ES-I3 (cell line): Measurements from ENCODE around the gene CCDC27.
"Not testable (repeated sequence)": the region's sequence is repeated elsewhere in the genome, so short reads cannot be mapped to it uniquely, and the experiment has no call there.

Experiments
- H3K36me3 ChIP-seq: 2 replicates; pipeline ENCODE4 v1.6.1; 2013; ENCODE audit warnings: mild to moderate bottlenecking, low read length, control low read depth, moderate library complexity; ENCODE audit not compliant: insufficient read depth
- H3K4me1 ChIP-seq: 2 replicates; pipeline ENCODE4 v1.6.1; 2013; ENCODE audit warnings: mild to moderate bottlenecking, control low read depth, low read length; ENCODE audit not compliant: insufficient read depth
- H3K9ac ChIP-seq: 2 replicates; pipeline ENCODE4 v1.6.1; 2013; ENCODE audit warnings: low read depth, mild to moderate bottlenecking, low read length, moderate library complexity
- H3K9me3 ChIP-seq: 2 replicates; pipeline ENCODE4 v1.6.1; 2013; ENCODE audit warnings: mild to moderate bottlenecking, low read length, moderate library complexity; ENCODE audit not compliant: control insufficient read depth, insufficient read depth

Gene CCDC27

DNA sequence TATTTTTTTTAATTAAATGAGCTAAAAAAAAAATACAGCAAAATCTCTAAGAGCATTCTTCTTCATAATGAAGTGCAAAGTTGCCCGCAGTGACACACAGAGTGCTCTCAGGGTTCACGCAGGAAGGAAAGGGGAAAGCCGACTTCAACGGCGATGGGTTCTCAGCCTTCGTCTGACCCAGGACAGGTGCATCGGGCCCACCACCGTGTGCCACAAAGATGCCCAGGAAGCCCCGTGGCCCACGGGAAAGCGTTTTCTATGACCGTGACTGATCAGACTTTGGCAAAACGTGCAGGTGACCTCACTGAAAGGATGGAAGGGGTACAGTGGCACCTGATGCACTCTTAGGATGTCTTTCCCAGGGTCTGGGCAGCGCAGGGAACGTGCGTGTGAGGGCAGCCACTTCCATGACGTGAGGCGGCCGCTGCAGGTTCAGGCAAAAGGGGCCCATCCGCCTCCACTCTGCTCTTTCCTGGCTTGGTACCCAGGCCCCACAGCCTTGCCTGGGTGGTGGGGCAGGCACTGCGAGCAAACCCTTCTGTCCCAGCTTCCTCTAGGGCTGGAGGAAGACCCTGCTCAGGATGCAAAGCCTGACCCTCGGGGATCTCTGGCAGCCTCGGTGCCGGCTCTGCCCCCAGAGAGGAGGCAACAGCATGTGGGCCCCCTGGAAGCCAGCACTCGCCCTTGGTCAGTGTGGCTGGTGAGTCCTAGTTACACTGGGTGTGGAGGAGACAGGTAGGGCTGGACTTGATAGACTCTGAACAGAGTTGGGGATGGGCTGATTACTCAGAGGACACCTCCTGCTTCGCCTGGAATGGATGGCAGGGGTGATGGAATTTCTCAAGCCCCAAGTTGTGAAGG lies 35.7 kb downstream of the CCDC27 start:
- Histone ChIP-seq H3K9me3 (no peaks in the 10 kb centered on the region), H3K9ac (no peak overlapping the region), H3K36me3 (peaks cover 28% of the 10 kb centered on the region), H3K4me1 (peaks cover 20% of the 10 kb centered on the region)

DNA sequence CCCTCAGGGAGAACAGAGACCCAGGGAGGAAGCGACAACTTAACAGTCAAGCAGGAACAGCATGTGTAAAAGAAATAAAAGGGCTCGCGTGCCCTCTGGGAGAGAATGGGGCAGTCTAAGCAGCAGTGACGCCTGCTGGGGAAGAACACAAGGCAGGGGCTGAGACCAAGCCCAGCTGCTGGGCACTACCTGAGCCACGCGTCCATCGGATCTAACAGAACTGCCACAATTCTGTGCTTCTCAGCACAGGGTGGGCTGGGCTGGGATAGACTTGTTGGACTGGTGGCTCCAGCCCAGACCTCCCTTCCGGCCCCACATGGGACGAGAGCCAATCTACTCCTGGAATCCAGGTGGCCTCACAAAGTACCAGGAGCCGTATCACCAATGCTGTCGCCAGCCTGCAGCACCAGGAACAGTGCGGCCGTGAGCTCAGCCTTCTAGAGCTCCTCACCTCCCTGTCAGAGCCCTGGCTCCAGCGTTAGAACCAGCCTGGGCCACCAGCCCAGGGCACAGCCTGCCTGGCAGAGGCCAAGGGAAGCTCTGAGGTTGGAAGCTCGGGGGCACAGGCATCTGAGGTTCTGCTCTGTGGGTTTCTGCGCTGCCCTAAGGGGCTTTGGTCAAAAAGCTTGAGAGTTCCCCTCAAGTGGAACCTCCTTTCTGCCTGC lies 36.6 kb downstream of the CCDC27 start:
- Histone ChIP-seq H3K9me3 (no peaks in the 10 kb centered on the region), H3K4me1 (peaks cover 20% of the 10 kb centered on the region), H3K9ac (no peak overlapping the region), H3K36me3 (peaks cover 20% of the 10 kb centered on the region)

DNA sequence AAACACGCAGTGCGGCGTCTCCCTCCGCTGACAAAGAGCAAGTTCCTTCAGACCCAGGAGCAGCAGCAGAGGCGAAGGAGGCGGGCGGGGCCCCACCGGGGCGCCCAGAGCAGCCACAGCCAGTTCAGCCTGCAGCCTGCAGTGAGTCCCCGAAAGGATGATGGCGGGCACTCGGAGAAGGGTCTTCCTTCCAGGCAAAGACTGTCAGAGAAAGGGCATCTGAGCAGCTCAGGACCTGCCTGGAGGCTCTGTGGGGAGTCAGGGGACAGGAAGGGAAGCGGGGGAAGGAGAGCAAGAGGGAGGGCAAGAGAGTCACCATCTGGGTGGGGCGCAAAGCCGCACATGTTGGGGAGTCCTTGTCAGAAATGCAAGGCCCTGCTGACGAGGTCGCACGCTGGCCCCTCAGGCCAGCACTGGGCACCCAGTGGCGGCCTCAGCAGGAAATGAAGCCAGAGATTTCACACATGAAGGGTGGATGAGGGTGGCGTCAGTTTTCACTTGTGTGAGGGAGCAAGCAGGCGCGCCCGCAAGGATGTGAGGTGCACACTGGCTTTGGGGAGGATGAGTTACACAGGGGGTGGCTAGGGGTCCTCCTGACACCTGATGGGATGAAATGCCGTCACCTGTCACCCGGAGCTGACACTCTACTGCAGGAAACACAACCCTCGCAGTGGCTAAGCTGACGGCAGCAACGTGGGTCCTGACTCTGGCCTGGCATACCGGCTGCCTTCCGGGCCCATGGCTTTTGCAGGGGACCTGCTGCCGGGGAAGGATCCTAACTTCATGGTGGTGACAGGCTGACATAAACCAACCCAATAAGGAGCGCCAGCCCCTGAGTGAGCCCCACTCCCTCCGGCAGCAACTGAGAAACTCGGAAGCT lies 37.4 kb downstream of the CCDC27 start:
- no peak overlapping the region for H3K9ac ChIP-seq
- H3K36me3 ChIP-seq = peaks cover 13% of the 10 kb centered on the region
- H3K4me1 ChIP-seq = peaks cover 20% of the 10 kb centered on the region
- H3K9me3 ChIP-seq = no peaks in the 10 kb centered on the region

DNA sequence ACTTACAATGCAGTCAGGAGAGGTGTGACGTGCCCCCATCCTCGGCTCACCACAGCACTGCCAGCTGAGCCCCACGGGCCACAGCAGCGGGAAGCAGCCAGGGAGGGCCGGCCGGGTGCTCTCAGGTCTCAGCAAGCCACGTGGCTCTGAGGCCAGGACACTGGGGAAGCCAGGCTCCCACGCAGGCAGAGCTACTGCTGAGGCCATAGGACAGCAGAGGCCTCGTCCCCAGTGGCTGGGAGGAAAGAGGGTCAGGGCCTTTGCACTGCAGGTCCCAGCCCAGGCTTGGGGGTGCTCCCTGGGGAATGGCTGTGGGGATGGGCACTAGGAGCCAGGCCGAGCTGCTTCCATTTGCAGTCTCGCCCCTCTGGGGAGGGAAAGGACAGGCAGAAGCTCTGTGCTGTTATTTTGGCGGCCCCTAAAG lies 38.3 kb downstream of the CCDC27 start:
- Histone ChIP-seq H3K9ac (no peak overlapping the region), H3K36me3 (peaks cover 10% of the 10 kb centered on the region), H3K4me1 (peaks cover 24% of the 10 kb centered on the region)

DNA sequence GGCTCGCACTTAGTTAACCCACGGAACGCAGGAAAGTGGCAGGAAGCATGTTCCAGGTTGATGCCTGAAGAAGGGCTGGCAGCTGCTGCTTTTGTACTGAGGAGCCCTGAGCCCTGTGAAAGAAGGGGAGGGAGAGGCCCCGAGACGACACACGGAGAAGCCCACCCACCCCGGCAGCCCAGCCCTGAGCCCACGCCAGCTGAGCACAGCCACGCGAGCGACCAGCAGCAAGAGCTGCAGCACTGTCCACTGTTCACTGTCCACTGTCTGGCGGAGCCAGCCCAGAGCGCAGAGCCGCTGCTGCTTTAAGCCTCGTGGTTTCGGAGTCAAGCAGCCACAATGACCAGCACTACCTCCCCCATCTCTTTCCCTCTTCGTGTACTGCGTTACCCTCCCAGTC lies 38.7 kb downstream of the CCDC27 start:
- Histone ChIP-seq H3K9me3 (no peaks in the 10 kb centered on the region), H3K9ac (no peak overlapping the region), H3K4me1 (peaks cover 24% of the 10 kb centered on the region), H3K36me3 (peaks cover 8% of the 10 kb centered on the region)

More for the DNA sequence above, 38.3 kb downstream of the CCDC27 start:
- H3K9me3 ChIP-seq = no peaks in the 10 kb centered on the region

DNA sequence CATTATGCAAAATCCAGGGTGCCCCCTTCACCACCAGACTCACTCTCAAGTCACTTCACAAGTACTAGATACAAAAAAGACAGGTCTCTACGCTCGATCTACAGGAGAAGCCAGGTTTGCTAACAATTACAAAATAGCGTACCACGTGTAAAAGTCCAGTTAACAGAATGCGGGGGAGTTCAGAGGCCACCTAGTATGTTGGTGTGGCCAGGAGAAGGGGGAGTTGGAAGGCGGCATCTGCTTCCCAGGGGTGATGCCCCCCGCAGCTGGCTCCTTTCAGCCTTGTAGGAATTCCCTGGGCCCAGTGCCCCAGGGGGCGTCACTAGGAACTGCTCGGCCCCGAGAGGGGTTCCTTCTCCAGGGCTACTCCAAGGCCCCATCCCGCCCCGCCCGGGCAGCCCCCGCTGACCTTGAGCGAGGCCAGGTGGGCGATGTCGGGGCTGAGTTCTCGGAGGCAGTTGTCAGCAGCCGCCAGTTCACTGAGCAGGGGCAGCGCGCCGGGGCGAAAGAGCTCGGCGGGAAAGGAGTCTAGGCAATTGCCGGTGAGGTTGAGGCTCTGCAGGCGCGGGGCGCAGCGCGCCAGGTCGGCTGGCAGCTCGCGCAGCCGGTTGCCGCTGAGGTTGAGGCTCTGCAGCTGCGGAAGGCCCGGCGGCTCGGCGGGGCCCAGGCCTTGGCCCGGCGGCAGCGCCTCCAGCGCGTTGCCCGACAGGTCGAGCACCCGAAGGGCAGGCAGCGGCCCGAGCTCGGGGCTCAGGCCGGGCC lies 43.4 kb downstream of the CCDC27 start:
- H3K4me1 ChIP-seq = peaks cover 16% of the 10 kb centered on the region
- H3K9me3 ChIP-seq = no peaks in the 10 kb centered on the region
- peaks cover 8% of the 10 kb centered on the region for H3K36me3 ChIP-seq
- peak overlapping the region; percentile 57 for H3K9ac ChIP-seq

DNA sequence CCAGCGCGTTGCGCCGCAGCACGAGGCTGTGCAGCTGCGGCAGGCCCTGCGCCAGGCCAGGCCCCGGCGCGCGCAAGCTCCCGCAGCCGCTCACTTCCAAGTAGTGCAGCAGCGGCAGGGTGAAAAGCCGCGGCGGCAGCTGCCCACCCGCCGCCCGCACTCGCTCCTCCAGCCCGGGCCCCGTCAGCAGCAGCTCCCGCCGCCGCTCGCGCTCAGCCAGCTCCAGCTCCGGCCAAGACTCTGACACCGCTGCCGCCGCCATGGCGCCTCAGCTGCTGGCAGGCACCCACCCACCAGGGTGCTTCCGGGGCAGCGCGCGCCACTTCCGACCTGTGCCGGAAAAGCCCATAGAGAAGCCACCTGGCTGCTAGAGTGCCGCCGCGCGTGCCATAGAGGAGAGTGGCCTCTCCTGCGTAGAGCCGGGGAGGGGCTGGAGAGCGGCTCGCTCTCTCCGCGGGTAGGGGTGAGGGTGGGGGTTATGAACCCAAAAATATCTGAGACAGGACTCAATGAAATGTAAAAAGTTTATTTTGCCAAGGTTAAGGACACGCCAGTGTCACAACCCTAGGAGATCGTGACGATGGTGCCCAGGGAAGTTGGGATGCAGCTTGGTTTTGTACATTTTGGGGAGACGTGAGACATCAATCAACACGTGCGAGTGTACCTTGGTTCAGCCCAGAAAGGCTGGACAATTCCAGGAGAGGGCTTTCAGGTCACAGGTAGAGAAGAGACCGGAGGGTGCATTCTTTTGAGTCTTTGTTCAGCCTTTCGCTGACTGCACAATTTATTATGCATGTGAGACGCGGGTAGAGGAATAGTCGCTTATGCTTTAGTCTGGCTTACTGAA lies 44.2 kb downstream of the CCDC27 start, which contains the start of gene LRRC47:
Gene LRRC47 (minus strand): TSS at position 284 of the 847 bp plus-strand sequence. CDS start 22 bp downstream, at position 262.
- H3K9ac ChIP-seq = peak within 1 kb of the TSS; percentile 57
- H3K9me3 ChIP-seq = no peaks in the 10 kb centered on the region
- H3K36me3 ChIP-seq = peaks cover 8% of the 10 kb centered on the region
- peaks cover 16% of the 10 kb centered on the region for H3K4me1 ChIP-seq

DNA sequence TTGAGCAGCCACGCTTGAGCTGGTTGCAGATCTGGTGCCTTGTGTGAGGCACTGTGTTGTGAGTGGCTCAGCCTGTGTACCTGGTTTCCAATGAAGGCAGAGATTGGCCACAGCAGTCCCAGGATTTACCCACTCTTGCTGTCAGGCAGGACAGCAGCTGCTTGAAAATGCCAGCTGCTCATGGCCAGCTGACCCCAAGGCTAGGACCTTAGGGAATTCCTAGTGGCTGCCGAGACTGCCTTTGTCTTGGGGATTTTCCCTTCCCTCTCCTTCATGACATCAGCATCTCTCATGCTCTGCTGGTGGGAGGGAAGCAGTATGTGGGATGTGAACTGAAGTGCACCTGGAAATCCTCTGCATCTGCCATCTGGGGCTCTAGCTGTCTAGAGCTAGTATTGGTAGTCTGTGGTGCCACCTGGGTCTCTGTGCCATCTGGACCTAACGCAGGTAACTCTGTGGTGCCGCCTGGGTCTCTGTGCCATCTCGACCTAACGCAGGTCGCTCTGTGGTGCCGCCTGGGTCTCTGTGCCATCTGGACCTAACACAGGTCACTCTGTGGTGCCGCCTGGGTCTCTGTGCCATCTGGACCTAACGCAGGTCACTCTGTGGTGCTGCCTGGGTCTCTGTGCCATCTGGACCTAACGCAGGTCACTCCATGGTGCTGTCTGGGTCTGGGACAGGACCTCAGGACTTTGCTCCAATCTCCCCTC lies 47.9 kb downstream of the CCDC27 start:
- Histone ChIP-seq H3K36me3 (no peaks in the 10 kb centered on the region; the same call in 1 of the 2 replicates), H3K4me1 (peaks cover 1% of the 10 kb centered on the region; the same call in 1 of the 2 replicates), H3K9ac (no peak overlapping the region), H3K9me3 (no peaks in the 10 kb centered on the region)

DNA sequence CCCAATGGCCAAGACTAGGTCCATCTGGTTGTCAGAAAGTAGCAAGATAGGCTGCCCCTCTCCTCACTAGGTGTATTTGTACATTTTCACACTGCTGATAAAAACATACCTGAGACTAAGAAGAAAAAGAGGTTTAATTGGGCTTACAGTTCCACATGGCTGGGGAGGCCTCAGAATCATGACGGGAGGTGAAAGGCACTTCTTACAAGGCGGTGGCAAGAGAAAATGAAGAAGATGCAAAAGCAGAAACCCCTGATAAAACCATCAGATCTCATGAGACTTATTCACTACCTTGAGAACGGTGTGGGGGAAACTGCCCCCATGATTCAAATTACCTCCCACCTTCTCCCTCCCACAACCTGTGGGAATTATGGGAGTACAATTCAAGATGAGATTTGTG lies 48.5 kb downstream of the CCDC27 start:
- not testable (repeated sequence) for H3K4me1 ChIP-seq, H3K36me3 ChIP-seq, H3K9me3 ChIP-seq

DNA sequence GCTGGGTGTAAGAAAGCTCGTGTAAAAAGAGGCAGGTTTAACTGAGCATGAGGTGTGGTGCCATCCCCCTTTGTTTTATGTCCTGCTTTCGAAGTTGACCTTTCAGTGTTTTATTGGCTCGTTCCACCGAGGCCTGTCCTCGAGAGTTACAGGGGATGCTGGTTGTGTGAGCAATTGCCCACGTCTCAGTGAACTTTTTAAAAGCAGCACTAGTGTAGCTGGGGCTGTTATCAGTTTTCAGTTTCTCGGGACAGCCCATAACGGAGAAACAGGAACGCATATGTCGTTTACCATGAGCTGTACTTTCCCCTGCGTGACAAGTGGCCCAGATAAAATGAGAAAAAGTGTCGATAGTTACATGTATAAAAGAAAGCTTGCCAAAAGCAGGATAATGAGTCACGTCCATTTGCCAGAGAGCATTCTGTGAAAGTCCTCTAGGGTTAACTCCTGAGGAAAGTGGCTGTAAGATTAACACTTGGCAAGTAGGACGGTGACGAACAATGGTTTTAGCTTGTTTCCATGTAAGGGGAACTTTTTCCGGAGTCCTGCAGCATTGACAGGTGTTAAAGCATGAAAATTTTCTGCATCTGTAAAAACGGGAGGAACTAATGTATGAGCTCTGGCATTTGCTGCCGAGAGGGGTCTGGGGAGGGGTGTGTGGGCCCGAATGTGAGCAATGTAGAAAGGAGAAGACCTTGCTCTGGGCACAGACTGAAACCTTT lies 51.8 kb downstream of the CCDC27 start:
- no peaks in the 10 kb centered on the region for H3K9me3 ChIP-seq
- H3K9ac ChIP-seq = no peak overlapping the region
- H3K36me3 ChIP-seq = no peaks in the 10 kb centered on the region
- H3K4me1 ChIP-seq = no peaks in the 10 kb centered on the region; the same call in 1 of the 2 replicates

More for the DNA sequence above, 48.5 kb downstream of the CCDC27 start:
- H3K9ac ChIP-seq = not testable (repeated sequence)

DNA sequence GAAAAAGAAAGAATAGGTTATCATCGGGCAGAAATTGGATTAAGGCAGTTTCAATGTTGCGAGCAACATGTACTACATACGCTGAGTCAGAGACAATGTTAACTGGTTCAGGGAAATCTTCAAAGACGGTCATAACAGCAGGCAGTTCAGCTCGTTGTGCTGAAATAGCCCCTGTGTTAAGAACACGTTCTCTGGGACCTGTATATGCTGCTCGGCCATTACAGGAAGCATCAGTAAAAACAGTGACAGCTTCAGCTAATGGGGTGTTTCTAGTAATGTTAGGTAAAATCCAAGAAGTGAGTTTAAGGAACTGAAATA lies 52.3 kb downstream of the CCDC27 start:
- H3K9ac ChIP-seq, H3K4me1 ChIP-seq, H3K9me3 ChIP-seq, H3K36me3 ChIP-seq: not testable (repeated sequence)

DNA sequence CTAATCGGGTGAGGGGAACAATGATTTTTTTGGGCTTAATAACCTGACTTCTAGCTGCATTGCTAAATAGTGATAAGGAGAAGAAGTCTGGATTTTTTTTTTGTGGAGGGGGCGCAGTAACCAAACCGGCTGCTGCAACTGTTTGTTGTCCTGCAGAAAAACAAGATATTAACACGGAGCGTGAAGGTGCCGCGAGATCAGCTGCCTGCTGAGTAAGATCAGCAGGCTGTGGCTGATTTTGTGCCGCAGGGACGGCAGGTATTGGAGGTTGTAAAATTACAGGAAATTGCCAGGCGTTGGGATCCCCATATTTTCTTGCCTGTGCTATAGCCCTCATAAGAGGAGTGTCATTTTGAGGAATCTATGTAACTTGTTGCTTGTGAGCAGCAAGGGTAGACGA lies 52.8 kb downstream of the CCDC27 start:
- Histone ChIP-seq H3K9me3 (no peaks in the 10 kb centered on the region), H3K9ac (no peak overlapping the region), H3K4me1 (no peaks in the 10 kb centered on the region; the same call in 1 of the 2 replicates), H3K36me3 (no peaks in the 10 kb centered on the region)
